ENCODE results near the gene CCDC85C. TPM values are rescaled to one million over a fixed set of nuclear protein-coding genes. Genes with fewer than 3 reads are reported as not detected.

The CCDC85C gene
- total and polyA plus RNA-seq, 3 donors from 2014 or later = 25.6 to 28.3 (median 26.4) TPM

- TF ChIP-seq CTCF (IDR thresholded peaks at IDR 0.05) = no peak
- no peak for TF ChIP-seq POLR2A (IDR thresholded peaks at IDR 0.05)
- Histone ChIP-seq H3K27ac (no peak overlapping the region), H3K4me1 (peaks cover 29% of the 10 kb centered on the region), H3K4me3 (no peak overlapping the region), H3K36me3 (ENCODE audit: low read depth, missing control alignments) (no peaks in the 10 kb centered on the region), H3K9me3 (no peaks in the 10 kb centered on the region), H3K27me3 (no peaks in the 10 kb centered on the region)
- no peak for DNase-seq
- WGBS, 2 donors = 90 to 96% methylated on average over 3 to 7 of the region's 7 CpGs
- intact Hi-C loops (cut with DNase I; ENCODE audit: low total_unique reads) = no loop called here
Measured at GRCh38 chr14:99596772-99597171, 7.2 kb downstream of the CCDC85C start.

GRCh38 chr14:99596071-99596627 is 7.9 kb downstream of the CCDC85C start:
- H3K36me3 ChIP-seq (ENCODE audit: low read depth, missing control alignments) = no peaks in the 10 kb centered on the region
- H3K9me3 ChIP-seq = no peaks in the 10 kb centered on the region
- H3K4me3 ChIP-seq = no peak overlapping the region
- peak; percentile 32 for DNase-seq
- intact Hi-C loops (cut with DNase I; ENCODE audit: low total_unique reads) = no loop called here
- no peak overlapping the region for H3K27ac ChIP-seq
- WGBS, 2 donors = 67 to 71% methylated on average over 10 of the region's 10 CpGs
- peaks cover 27% of the 10 kb centered on the region for H3K4me1 ChIP-seq
- TF ChIP-seq POLR2A (IDR thresholded peaks at IDR 0.05) (no peak), CTCF (IDR thresholded peaks at IDR 0.05) (no peak)
- no peaks in the 10 kb centered on the region for H3K27me3 ChIP-seq

GRCh38 chr14:99595524-99595923 is 8.5 kb downstream of the CCDC85C start:
- Histone ChIP-seq H3K27me3 (no peaks in the 10 kb centered on the region), H3K27ac (no peak overlapping the region), H3K9me3 (no peaks in the 10 kb centered on the region), H3K4me1 (peaks cover 27% of the 10 kb centered on the region), H3K36me3 (ENCODE audit: low read depth, missing control alignments) (no peaks in the 10 kb centered on the region), H3K4me3 (no peak overlapping the region)
- TF ChIP-seq CTCF (IDR thresholded peaks at IDR 0.05) (no peak), POLR2A (IDR thresholded peaks at IDR 0.05) (no peak)
- intact Hi-C loops (cut with DNase I; ENCODE audit: low total_unique reads) = no loop called here
- WGBS, 2 donors = 89 to 97% methylated on average over 7 of the region's 7 CpGs
- DNase-seq = no peak

GRCh38 chr14:99595034-99595433 is 9.0 kb downstream of the CCDC85C start:
- 82 to 93% methylated on average over 8 to 9 of the region's 9 CpGs for WGBS, 2 donors
- Histone ChIP-seq H3K4me3 (no peak overlapping the region), H3K27ac (no peak overlapping the region), H3K9me3 (no peaks in the 10 kb centered on the region), H3K4me1 (peaks cover 26% of the 10 kb centered on the region), H3K36me3 (ENCODE audit: low read depth, missing control alignments) (no peaks in the 10 kb centered on the region), H3K27me3 (no peaks in the 10 kb centered on the region)
- no peak for DNase-seq
- intact Hi-C loops (cut with DNase I; ENCODE audit: low total_unique reads) = no loop called here
- no peak for TF ChIP-seq CTCF (IDR thresholded peaks at IDR 0.05)
- no peak for TF ChIP-seq POLR2A (IDR thresholded peaks at IDR 0.05)

Measured in testis (tissue), 3 donors.